GM12865 (cell line): ENCODE results near the gene MRPS9.

Experiments used
- DNase-seq: peaks from one replicate; pipeline ENCODE4 v3.0.0; 2010; ENCODE audit warnings: low read depth
- H3K4me3 ChIP-seq: 2 replicates; pipeline ENCODE4 v1.5.1; 2011; ENCODE audit warnings: mild to moderate bottlenecking, low read depth, low read length, control low read depth
- TF ChIP-seq, protein P1 (sequence below): IDR thresholded peaks from 2 replicates; pipeline ENCODE4 v1.5.1; 2011; ENCODE audit warnings: low read length, control low read depth, low read depth, inconsistent platforms; ENCODE audit not compliant: insufficient read depth; ENCODE audit errors: missing control alignments

Gene MRPS9

DNA sequence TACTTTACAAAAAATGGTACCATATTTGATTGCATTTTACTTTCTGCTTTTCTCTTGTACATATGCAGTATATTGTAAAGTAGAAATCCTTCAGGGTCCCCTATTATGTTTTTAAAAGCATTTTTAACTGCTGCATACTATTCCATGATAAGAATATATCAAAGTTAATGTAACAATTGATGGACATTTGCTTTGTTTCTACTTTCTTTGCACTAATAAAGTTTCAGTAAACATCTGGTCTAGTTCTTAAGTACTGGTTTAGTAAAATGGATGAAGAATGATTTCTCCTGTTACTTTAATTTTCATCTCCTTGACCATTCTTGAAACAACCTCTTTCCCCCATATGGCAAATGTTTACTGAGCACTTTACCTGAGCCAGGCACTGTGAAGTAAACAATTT, 1.7 kb downstream of the MRPS9 start:
- TF ChIP-seq, protein P1, sequence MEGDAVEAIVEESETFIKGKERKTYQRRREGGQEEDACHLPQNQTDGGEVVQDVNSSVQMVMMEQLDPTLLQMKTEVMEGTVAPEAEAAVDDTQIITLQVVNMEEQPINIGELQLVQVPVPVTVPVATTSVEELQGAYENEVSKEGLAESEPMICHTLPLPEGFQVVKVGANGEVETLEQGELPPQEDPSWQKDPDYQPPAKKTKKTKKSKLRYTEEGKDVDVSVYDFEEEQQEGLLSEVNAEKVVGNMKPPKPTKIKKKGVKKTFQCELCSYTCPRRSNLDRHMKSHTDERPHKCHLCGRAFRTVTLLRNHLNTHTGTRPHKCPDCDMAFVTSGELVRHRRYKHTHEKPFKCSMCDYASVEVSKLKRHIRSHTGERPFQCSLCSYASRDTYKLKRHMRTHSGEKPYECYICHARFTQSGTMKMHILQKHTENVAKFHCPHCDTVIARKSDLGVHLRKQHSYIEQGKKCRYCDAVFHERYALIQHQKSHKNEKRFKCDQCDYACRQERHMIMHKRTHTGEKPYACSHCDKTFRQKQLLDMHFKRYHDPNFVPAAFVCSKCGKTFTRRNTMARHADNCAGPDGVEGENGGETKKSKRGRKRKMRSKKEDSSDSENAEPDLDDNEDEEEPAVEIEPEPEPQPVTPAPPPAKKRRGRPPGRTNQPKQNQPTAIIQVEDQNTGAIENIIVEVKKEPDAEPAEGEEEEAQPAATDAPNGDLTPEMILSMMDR: no peak
- DNase-seq: no peak
- no peak overlapping the region for H3K4me3 ChIP-seq

DNA sequence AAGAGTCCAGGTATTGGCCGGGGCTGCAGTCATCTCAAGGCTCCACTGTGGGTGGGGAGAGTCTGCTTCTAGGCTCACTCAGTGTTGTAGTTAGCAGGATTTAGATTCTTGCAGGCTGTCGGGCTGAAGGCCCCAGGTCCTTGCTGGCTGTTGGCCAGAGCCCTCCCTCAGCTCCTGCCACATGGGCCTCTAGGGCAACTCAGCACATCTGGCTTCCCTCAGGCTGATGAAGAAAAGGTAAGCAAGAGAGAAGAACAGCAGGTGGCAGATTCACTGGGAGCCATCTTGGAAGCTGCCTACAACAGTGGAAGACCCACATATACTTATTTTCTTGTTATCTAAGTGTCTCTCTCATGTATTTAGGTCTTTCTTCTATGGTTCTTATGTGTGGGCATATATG, 4.3 kb downstream of the MRPS9 start:
- TF ChIP-seq, protein P1: no peak
- no peak for DNase-seq
- H3K4me3 ChIP-seq: no peak overlapping the region

DNA sequence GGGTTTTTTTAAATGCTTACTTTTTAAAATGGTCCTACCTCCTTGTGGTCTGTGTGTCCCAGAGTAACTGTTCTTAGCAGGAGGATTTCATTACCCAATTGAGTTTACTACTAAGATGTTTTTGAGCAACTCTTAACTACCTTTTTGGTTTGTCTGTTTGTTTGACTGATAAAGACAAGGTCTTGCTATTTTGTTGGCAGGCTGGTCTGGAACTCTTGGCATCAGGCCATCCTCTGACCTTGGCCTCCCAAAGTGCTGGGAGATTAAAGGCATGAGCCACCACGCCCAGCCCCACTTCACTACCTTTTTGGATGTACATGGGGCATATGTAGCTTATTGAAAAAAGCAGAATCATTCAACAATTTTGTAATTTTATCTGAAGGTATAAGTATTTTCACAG, 14.9 kb downstream of the MRPS9 start:
- TF ChIP-seq, protein P1: no peak
- DNase-seq: no peak

DNA sequence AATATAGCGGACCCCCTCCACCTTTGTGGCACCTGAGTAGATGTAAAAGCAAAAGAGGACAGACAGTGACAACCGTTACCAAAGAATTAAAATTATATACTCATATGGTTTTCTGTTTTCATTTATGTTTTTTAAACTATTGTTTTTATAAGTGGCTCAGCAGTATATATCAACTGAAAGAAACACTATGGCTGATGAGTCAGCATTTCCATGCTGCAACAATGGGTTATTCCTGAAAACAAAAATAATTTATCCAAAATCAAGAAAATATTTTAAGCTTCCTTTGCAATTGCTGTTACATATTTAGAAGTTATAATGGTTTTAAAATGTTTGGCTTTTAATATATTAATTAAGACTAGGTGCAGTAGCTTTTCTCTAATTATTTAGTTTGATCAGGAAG, 17.7 kb downstream of the MRPS9 start:
- TF ChIP-seq, protein P1: no peak
- no peak for DNase-seq
- no peak overlapping the region for H3K4me3 ChIP-seq

More for the DNA sequence above, 14.9 kb downstream of the MRPS9 start:
- no peak overlapping the region for H3K4me3 ChIP-seq

DNA sequence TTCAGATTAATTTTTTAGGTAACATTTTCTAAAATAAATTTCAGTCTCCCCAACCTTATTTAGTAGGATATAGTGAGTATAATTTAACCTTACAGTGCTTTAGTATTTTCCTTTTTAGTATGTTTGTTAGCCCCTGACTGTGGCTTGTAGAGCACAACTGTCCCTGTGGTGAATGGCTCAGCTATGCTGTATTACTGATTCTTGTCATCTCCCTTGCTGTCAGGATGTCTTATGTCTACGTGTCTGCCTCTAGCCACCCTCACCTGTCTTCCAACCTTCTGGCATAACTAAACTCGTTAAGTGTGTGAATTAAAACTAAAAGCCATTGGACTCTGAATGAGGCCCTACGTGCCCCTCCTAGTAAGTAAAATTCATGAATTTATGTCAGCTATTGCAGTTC, 18.4 kb downstream of the MRPS9 start:
- DNase-seq: no peak
- no peak overlapping the region for H3K4me3 ChIP-seq
- TF ChIP-seq, protein P1: no peak

DNA sequence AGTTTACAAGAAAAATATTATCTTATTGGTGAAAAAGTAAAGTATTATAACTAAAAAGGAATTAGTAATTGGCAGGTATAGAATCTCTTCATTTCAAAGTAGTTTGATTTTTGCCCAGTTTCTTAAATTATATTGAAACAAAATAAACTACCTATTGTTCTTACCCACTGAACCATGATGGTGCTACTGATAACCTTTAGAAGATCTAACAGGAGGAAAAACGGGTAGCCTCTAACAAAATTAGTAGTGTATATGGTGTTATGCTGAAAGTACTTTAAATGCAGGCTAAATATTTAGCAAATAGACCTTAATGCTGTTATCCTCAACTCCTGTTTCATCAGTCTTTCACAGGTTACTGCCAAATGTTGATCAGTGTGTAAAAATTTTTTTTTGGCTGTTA, 19.1 kb downstream of the MRPS9 start:
- TF ChIP-seq, protein P1: no peak
- DNase-seq: no peak
- H3K4me3 ChIP-seq: no peak overlapping the region

DNA sequence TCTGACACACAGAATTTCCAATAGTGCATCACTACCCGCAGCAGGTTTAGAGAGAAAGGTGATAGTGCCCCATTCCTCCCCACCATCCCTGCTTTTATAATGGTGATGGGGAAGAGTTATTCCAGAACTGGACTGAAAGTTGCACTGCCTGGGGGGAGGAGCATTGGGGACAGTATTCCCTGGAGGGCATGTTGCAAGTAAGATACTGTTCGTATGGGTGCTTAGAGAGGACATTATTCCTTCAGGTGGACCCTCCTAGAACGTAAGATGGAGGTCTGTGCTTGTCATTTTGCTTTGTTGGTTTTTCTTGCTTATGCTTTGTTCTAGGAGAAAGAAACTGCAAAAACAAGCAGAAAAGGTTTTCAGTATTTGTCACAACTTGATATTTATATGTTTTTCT, 23.7 kb downstream of the MRPS9 start:
- TF ChIP-seq, protein P1: no peak
- H3K4me3 ChIP-seq: no peak overlapping the region
- no peak for DNase-seq
